Peyer's patch (tissue), 4 donors: ENCODE results near the gene VPS50. TPM values are rescaled to one million over a fixed set of nuclear protein-coding genes. Genes with fewer than 3 reads are reported as not detected.
"Not testable (repeated sequence)": the region's sequence is repeated elsewhere in the genome, so short reads cannot be mapped to it uniquely, and the experiment has no call there.

ENCODE experiments used
- DNase-seq, 3 donors: peaks; one replicate each; pipeline ENCODE4 v3.0.0-alpha.2; 2017 to 2019
- H3K27ac ChIP-seq, 4 donors: fragments of 200-600 bp; sonication (generic); one replicate each; pipeline ENCODE4 v1.5.1; 2016 to 2019
- H3K27me3 ChIP-seq, 2 donors: fragments of 200-600 bp; sonication (generic); one replicate each; pipeline ENCODE4 v1.5.1; 2019
- H3K36me3 ChIP-seq, 3 donors: fragments of 200-600 bp; sonication (generic); one replicate each; pipeline ENCODE4 v1.5.1; 2016 to 2019
- H3K4me1 ChIP-seq, 4 donors: fragments of 200-600 bp; sonication (generic); one replicate each; pipeline ENCODE4 v1.5.1; 2016 to 2019
- H3K4me3 ChIP-seq, 4 donors: fragments of 200-600 bp; sonication (generic); 1 replicate in 3 of 4; 2 replicates in 1 of 4; pipeline ENCODE4 v1.5.1; 2016 to 2019; ENCODE audit warnings: mild to moderate bottlenecking in 1 of 4
- H3K9me3 ChIP-seq, 4 donors: fragments of 200-600 bp; sonication (generic); one replicate each; pipeline ENCODE4 v1.5.1; 2016 to 2019; ENCODE audit warnings: mild to moderate bottlenecking in 1 of 4
- CTCF ChIP-seq, 6 experiments: fragments of 450-650 bp in 4 of 6; fragments of 200-600 bp in 2 of 6; sonication (generic) in 1 of 6; IDR thresholded peaks; one replicate each; pipeline ENCODE4 v1.5.1; 2017 to 2019; ENCODE audit warnings: antibody characterized with exemption in 6 of 6, mild to moderate bottlenecking in 3 of 6, moderate library complexity in 1 of 6
- POLR2A ChIP-seq, 2 donors: fragments of 450-650 bp; IDR thresholded peaks; one replicate each; pipeline ENCODE4 v1.5.1; 2017; ENCODE audit warnings: antibody characterized with exemption in 2 of 2, mild to moderate bottlenecking in 2 of 2, moderate library complexity in 2 of 2
- total RNA-seq, 4 donors: library from RNA; depleted of rRNA; stranded (reverse); fragments of >200 nt; gene quantifications; one replicate each; pipeline ENCODE4 v1.1.0, GENCODE V29; 2016

The VPS50 gene
- total RNA-seq, 4 donors from 2014 or later = 16.1 to 28.9 (median 20.9) TPM

DNA sequence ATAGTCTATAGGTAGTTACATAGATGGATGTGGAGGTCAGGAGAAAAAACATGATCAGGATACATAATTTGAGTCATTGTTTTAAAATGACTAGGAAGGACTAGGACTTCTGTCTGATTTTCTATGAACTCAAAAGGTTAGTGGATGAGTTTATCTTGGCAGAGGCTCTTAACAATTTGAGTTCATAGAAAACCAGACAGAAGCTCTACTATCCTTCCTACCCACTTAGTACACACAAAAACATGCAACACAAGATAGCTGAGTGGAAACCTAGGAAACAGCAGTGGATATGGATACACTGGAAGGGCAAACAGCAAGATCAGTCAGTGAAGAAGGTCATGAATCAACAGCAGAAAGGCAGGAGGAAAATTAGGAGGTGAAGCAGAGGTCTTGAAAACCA is 84.6 kb downstream of the VPS50 start:
- Histone ChIP-seq H3K4me3 (no peak overlapping the region), H3K4me1 (no peaks in the 10 kb centered on the region), H3K36me3 (peaks cover 0 to 15% (median 0%) of the 10 kb centered on the region in 3 donors), H3K27me3 (no peaks in the 10 kb centered on the region), H3K27ac (no peak overlapping the region), H3K9me3 (no peaks in the 10 kb centered on the region)
- TF ChIP-seq CTCF (IDR thresholded peaks at IDR 0.05) (no peak), POLR2A (IDR thresholded peaks at IDR 0.05) (no peak)
- DNase-seq = no peak

- Histone ChIP-seq H3K36me3 (peaks cover 0 to 14% (median 0%) of the 10 kb centered on the region in 3 donors), H3K4me3 (no peak overlapping the region), H3K9me3 (no peaks in the 10 kb centered on the region), H3K27me3 (no peaks in the 10 kb centered on the region), H3K27ac (no peak overlapping the region), H3K4me1 (no peaks in the 10 kb centered on the region)
- TF ChIP-seq CTCF (IDR thresholded peaks at IDR 0.05) (no peak), POLR2A (IDR thresholded peaks at IDR 0.05) (no peak)
- DNase-seq = no peak
Observed at GRCh38 chr7:93320887-93321286, 88.7 kb downstream of the VPS50 start.

DNA sequence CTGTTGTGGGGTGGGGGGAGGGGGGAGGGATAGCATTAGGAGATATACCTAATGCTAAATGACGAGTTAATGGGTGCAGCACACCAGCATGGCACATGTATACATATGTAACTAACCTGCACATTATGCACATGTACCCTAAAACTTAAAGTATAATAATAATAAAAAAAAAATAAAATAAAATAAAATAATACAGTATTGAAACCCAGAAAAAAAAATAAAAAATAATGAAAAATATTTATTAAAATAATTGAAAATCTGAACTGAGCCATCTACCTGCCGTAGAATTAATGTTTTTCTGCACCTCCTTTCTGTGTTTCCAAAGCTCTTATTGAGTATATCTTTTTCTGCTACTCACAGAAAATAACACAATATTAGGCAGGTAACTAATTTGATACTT is 94.1 kb downstream of the VPS50 start:
- H3K4me1 ChIP-seq, H3K36me3 ChIP-seq, H3K27me3 ChIP-seq, H3K27ac ChIP-seq, DNase-seq, H3K4me3 ChIP-seq, H3K9me3 ChIP-seq: not testable (repeated sequence)

DNA sequence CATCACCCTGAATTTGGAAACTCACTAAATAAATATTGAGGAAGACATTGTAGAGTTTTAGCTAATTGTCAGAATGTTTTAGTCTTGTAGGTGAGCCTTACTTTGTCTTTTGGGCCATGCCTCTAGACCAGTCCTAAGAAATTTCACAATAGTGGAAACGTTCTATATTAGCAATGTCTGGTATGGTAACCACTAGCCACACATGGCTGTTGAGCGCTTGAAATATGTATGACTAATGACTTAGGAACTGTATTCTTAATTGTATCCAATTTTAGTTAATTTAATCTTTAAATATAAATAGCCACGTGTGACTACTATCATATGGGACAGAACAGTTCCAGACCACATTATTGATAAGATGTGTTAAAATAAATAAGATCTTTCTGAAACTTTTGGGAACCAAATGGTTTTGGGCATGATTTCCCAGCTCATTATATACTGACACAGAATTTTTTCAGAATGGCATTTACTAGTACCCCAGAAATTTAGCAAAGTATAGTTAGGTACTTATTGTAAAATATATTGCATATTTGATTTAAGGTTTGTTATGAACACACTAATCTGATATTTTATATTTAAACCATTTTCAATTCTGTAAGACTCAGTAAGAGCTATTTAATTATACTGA is 95.0 kb downstream of the VPS50 start:
- H3K4me3 ChIP-seq = no peak overlapping the region
- H3K9me3 ChIP-seq = no peaks in the 10 kb centered on the region
- no peak for DNase-seq
- TF ChIP-seq POLR2A (IDR thresholded peaks at IDR 0.05) = no peak
- no peak for TF ChIP-seq CTCF (IDR thresholded peaks at IDR 0.05)
- no peak overlapping the region for H3K27ac ChIP-seq
- H3K27me3 ChIP-seq = no peaks in the 10 kb centered on the region
- peaks cover 0 to 4% (median 0%) of the 10 kb centered on the region in 3 donors for H3K36me3 ChIP-seq
- H3K4me1 ChIP-seq = no peaks in the 10 kb centered on the region

- Histone ChIP-seq H3K27me3 (no peaks in the 10 kb centered on the region), H3K4me1 (no peaks in the 10 kb centered on the region), H3K4me3 (no peak overlapping the region), H3K27ac (no peak overlapping the region), H3K36me3 (no peaks in the 10 kb centered on the region), H3K9me3 (no peaks in the 10 kb centered on the region)
- TF ChIP-seq POLR2A (IDR thresholded peaks at IDR 0.05) (no peak), CTCF (IDR thresholded peaks at IDR 0.05) (no peak)
- DNase-seq = no peak
Observed at GRCh38 chr7:93331706-93332105, 99.5 kb downstream of the VPS50 start.

DNA sequence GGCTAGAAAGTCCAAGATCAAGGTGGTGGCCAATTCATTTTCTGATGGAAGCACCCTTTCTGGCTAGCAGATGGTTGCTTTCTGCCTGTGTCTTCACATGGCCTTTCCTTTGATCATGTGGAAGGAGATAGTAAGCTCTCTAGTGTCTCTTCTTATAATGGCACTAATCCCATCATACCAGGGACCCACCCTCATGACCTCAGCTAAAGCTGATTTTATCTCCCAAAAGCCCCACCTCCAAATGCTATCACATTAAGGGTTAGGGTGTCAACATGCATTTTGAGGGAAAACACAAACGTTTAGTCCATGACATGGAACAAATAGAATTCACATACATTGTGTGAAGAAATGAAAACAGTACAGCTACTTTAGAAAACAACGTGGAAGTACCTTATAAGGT is 100.0 kb downstream of the VPS50 start:
- H3K27ac ChIP-seq = no peak overlapping the region
- TF ChIP-seq POLR2A (IDR thresholded peaks at IDR 0.05) = no peak
- no peak for TF ChIP-seq CTCF (IDR thresholded peaks at IDR 0.05)
- H3K36me3 ChIP-seq = no peaks in the 10 kb centered on the region
- no peak for DNase-seq
- no peaks in the 10 kb centered on the region for H3K27me3 ChIP-seq
- H3K4me3 ChIP-seq = no peak overlapping the region
- no peaks in the 10 kb centered on the region for H3K4me1 ChIP-seq
- H3K9me3 ChIP-seq = no peaks in the 10 kb centered on the region
